HG03575 (cell line): Measurements from ENCODE around the gene NCKAP5.

Source experiments
- ATAC-seq: cut with Tn5 transposase; IDR thresholded peaks from one replicate; pipeline ENCODE4 v1.9.1; 2021; ENCODE audit not compliant: unreplicated experiment, insufficient number of reproducible peaks, low FRiP score; ENCODE audit errors: extremely low read depth

NCKAP5 gene

GRCh38 chr2:132936261-132936660, 632.0 kb downstream of the NCKAP5 start:
- no peak for ATAC-seq

GRCh38 chr2:132929786-132930185, 638.5 kb downstream of the NCKAP5 start:
- no peak for ATAC-seq

- no peak for ATAC-seq
These were observed 644.5 kb downstream of the NCKAP5 start for GRCh38 chr2:132923787-132924186.

- ATAC-seq = no peak
These were observed 652.3 kb downstream of the NCKAP5 start for GRCh38 chr2:132915812-132916549.

GRCh38 chr2:132911726-132912724, 656.2 kb downstream of the NCKAP5 start:
- ATAC-seq = no peak

- no peak for ATAC-seq
These were observed 657.8 kb downstream of the NCKAP5 start for GRCh38 chr2:132910432-132910831.

GRCh38 chr2:132909427-132909826, 658.8 kb downstream of the NCKAP5 start:
- no peak for ATAC-seq

GRCh38 chr2:132904142-132904842, 664.0 kb downstream of the NCKAP5 start:
- ATAC-seq = no peak

- ATAC-seq = no peak
These were observed 665.6 kb downstream of the NCKAP5 start for GRCh38 chr2:132902626-132903025.

GRCh38 chr2:132901661-132902060, 666.6 kb downstream of the NCKAP5 start:
- ATAC-seq = no peak

- no peak for ATAC-seq
These were observed 671.2 kb downstream of the NCKAP5 start for GRCh38 chr2:132897111-132897510.

GRCh38 chr2:132896073-132896472, 672.2 kb downstream of the NCKAP5 start:
- no peak for ATAC-seq

- no peak for ATAC-seq
These were observed 676.8 kb downstream of the NCKAP5 start for GRCh38 chr2:132891498-132891897.

GRCh38 chr2:132886574-132886973, 681.7 kb downstream of the NCKAP5 start:
- ATAC-seq = no peak

GRCh38 chr2:132884705-132885104, 683.6 kb downstream of the NCKAP5 start:
- ATAC-seq = no peak

- no peak for ATAC-seq
These were observed 684.0 kb downstream of the NCKAP5 start for GRCh38 chr2:132884292-132884691.

GRCh38 chr2:132883430-132883829, 684.8 kb downstream of the NCKAP5 start:
- ATAC-seq = no peak

- no peak for ATAC-seq
These were observed 686.7 kb downstream of the NCKAP5 start for GRCh38 chr2:132881546-132881945.

GRCh38 chr2:132877923-132878322, 690.3 kb downstream of the NCKAP5 start:
- no peak for ATAC-seq
